Astrocyte (in vitro differentiated cells and primary cell): ENCODE data around the gene PLD3. TPM values are rescaled to one million over a fixed set of nuclear protein-coding genes. Genes with fewer than 3 reads are reported as not detected.

Source experiments
- DNase-seq: peaks from one replicate; pipeline ENCODE4 v3.0.0-alpha.2; 2010; ENCODE audit warnings: low read depth
- FAIRE-seq: peaks from 2 replicates; lab custom pipeline; 2011; peaks lifted over from hg19 to GRCh38; lab: Jason Lieb, UNC
- H2AFZ ChIP-seq: 2 replicates; pipeline ENCODE4 v1.6.0; 2012; ENCODE audit warnings: low read depth, low read length, inconsistent platforms
- H3K27ac ChIP-seq: 2 replicates; pipeline ENCODE4 v1.5.1; 2011; ENCODE audit warnings: low read depth, low read length, inconsistent platforms
- H3K27me3 ChIP-seq: 2 replicates; pipeline ENCODE4 v1.6.0; 2011; ENCODE audit warnings: low read length, inconsistent platforms; ENCODE audit not compliant: insufficient read depth
- H3K36me3 ChIP-seq: 2 replicates; pipeline ENCODE4 v1.5.1; 2011; ENCODE audit warnings: low read length, inconsistent platforms; ENCODE audit not compliant: insufficient read depth
- H3K4me1 ChIP-seq: 2 replicates; pipeline ENCODE4 v1.5.1; 2011; ENCODE audit warnings: low read length, inconsistent platforms; ENCODE audit not compliant: insufficient read depth
- H3K4me2 ChIP-seq: 2 replicates; pipeline ENCODE4 v1.6.0; 2012; ENCODE audit warnings: low read length, inconsistent platforms
- H3K4me3 ChIP-seq: 2 replicates; pipeline ENCODE4 v1.5.1; 2011; ENCODE audit warnings: low read depth, mild to moderate bottlenecking, low read length, inconsistent platforms; ENCODE audit not compliant: insufficient read depth
- H3K79me2 ChIP-seq: 2 replicates; pipeline ENCODE4 v1.6.0; 2012; ENCODE audit warnings: mild to moderate bottlenecking, low read length, inconsistent platforms; ENCODE audit not compliant: insufficient read depth
- H3K9ac ChIP-seq: 2 replicates; pipeline ENCODE4 v1.6.0; 2012; ENCODE audit warnings: mild to moderate bottlenecking, low read length, inconsistent platforms
- H3K9me3 ChIP-seq: 2 replicates; pipeline ENCODE4 v1.5.1; 2012; ENCODE audit warnings: low read depth, mild to moderate bottlenecking, low read length, inconsistent platforms; ENCODE audit not compliant: insufficient read depth
- H4K20me1 ChIP-seq: 2 replicates; pipeline ENCODE4 v1.6.0; 2012; ENCODE audit warnings: low read length, inconsistent platforms; ENCODE audit not compliant: insufficient read depth
- H3K27ac Mint-ChIP-seq: one replicate; pipeline ENCODE4 v1.8.0; 2021; ENCODE audit warnings: mild to moderate bottlenecking, mixed read lengths; ENCODE audit not compliant: unreplicated experiment
- H3K27me3 Mint-ChIP-seq: one replicate; pipeline ENCODE4 v1.8.0; 2021; ENCODE audit warnings: low read depth, mixed read lengths; ENCODE audit not compliant: unreplicated experiment
- H3K36me3 Mint-ChIP-seq: one replicate; pipeline ENCODE4 v1.8.0; 2021; ENCODE audit warnings: low read depth, mixed read lengths; ENCODE audit not compliant: unreplicated experiment
- H3K4me1 Mint-ChIP-seq: one replicate; pipeline ENCODE4 v1.8.0; 2021; ENCODE audit warnings: low read depth, mixed read lengths; ENCODE audit not compliant: unreplicated experiment
- H3K4me3 Mint-ChIP-seq: one replicate; pipeline ENCODE4 v1.8.0; 2021; ENCODE audit warnings: mild to moderate bottlenecking, moderate library complexity, mixed read lengths; ENCODE audit not compliant: unreplicated experiment
- H3K9me3 Mint-ChIP-seq: one replicate; pipeline ENCODE4 v1.8.0; 2021; ENCODE audit warnings: mild to moderate bottlenecking, mixed read lengths; ENCODE audit not compliant: unreplicated experiment
- CTCF ChIP-seq: IDR thresholded peaks from 2 replicates; pipeline ENCODE4 v1.5.1; 2011; ENCODE audit warnings: low read depth, mild to moderate bottlenecking, inconsistent platforms, low read length, moderate library complexity; ENCODE audit not compliant: insufficient read depth
- EZH2 ChIP-seq: IDR thresholded peaks from 2 replicates; pipeline ENCODE4 v1.6.1; 2012; ENCODE audit warnings: mild to moderate bottlenecking, low read length, inconsistent platforms; ENCODE audit not compliant: insufficient read depth
- total RNA-seq: library from RNA; stranded (reverse); gene quantifications from 2 replicates; pipeline ENCODE4 v1.2.1, GENCODE V29; 2021

PLD3 gene
- total RNA-seq, 1 donor from 2014 or later: 728 TPM

GRCh38 chr19:40365613-40366401, 17.3 kb downstream of the PLD3 start:
- H3K36me3 Mint-ChIP-seq: peaks cover 7% of the 10 kb centered on the region
- H3K9me3 Mint-ChIP-seq: no peaks in the 10 kb centered on the region
- H3K27me3 Mint-ChIP-seq: no peaks in the 10 kb centered on the region
- Histone ChIP-seq H3K4me2 (peak overlapping the region; percentile 83), H4K20me1 (peaks cover 21% of the 10 kb centered on the region), H3K79me2 (no peaks in the 10 kb centered on the region), H3K9ac (peak overlapping the region; percentile 73), H3K9me3 (no peaks in the 10 kb centered on the region), H3K4me3 (peak overlapping the region; percentile 61), H3K27me3 (no peaks in the 10 kb centered on the region), H3K4me1 (peaks cover 13% of the 10 kb centered on the region), H3K36me3 (no peaks in the 10 kb centered on the region), H3K27ac (peak overlapping the region; percentile 25), H2AFZ (peak overlapping the region; percentile 70)
- peak overlapping the region; percentile 89 for H3K4me3 Mint-ChIP-seq
- peaks cover 16% of the 10 kb centered on the region for H3K4me1 Mint-ChIP-seq
- DNase-seq: peak; percentile 22
- H3K27ac Mint-ChIP-seq: peak overlapping the region; percentile 75
- TF ChIP-seq EZH2 (no peak), CTCF (no peak)
- no peak for FAIRE-seq

- peaks cover 3% of the 10 kb centered on the region for H3K36me3 ChIP-seq
- peak overlapping the region; percentile 42 for H2AFZ ChIP-seq
- no peaks in the 10 kb centered on the region for H3K79me2 ChIP-seq
- H3K36me3 Mint-ChIP-seq: peaks cover 11% of the 10 kb centered on the region
- H3K9me3 ChIP-seq: no peaks in the 10 kb centered on the region
- peak overlapping the region; percentile 73 for H3K9ac ChIP-seq
- peaks cover 21% of the 10 kb centered on the region for H4K20me1 ChIP-seq
- peaks cover 13% of the 10 kb centered on the region for H3K4me1 ChIP-seq
- no peaks in the 10 kb centered on the region for H3K27me3 ChIP-seq
- H3K27ac ChIP-seq: peak overlapping the region; percentile 34
- peak overlapping the region; percentile 61 for H3K4me3 ChIP-seq
- no peaks in the 10 kb centered on the region for H3K27me3 Mint-ChIP-seq
- H3K27ac Mint-ChIP-seq: peak overlapping the region; percentile 43
- peak overlapping the region; percentile 89 for H3K4me3 Mint-ChIP-seq
- FAIRE-seq: no peak
- no peaks in the 10 kb centered on the region for H3K9me3 Mint-ChIP-seq
- TF ChIP-seq EZH2: no peak
- no peak for TF ChIP-seq CTCF
- H3K4me2 ChIP-seq: peak overlapping the region; percentile 83
- H3K4me1 Mint-ChIP-seq: peaks cover 16% of the 10 kb centered on the region
- peak; percentile 48 for DNase-seq
Measured at GRCh38 chr19:40366697-40367561, 18.4 kb downstream of the PLD3 start.
